ENCODE data around the gene CUZD1. TPM values are rescaled to one million over a fixed set of nuclear protein-coding genes. Genes with fewer than 3 reads are reported as not detected.

The CUZD1 gene
- total RNA-seq, 2 experiments from 2014 or later: 1.8 to 2.1 TPM

- ChIA-PET POLR2A (no interaction called here), CTCF (no interaction called here)
- Mint-ChIP-seq H3K27me3 (peaks cover 18% of the 10 kb centered on the region), H3K9me3 (no peaks in the 10 kb centered on the region), H3K4me3 (no peak overlapping the region), H3K27ac (no peak overlapping the region), H3K4me1 (no peaks in the 10 kb centered on the region), H3K36me3 (ENCODE audit: low read depth) (no peaks in the 10 kb centered on the region)
- no peak for DNase-seq
These were observed 22.5 kb downstream of the CUZD1 start for GRCh38 chr10:122822973-122823690.

GRCh38 chr10:122821808-122822207, 23.8 kb downstream of the CUZD1 start:
- no peaks in the 10 kb centered on the region for H3K4me1 Mint-ChIP-seq
- H3K4me3 Mint-ChIP-seq: no peak overlapping the region
- peaks cover 26% of the 10 kb centered on the region for H3K27me3 Mint-ChIP-seq
- no peaks in the 10 kb centered on the region for H3K9me3 Mint-ChIP-seq
- POLR2A ChIA-PET: no interaction called here
- no peak for DNase-seq
- no peaks in the 10 kb centered on the region for H3K36me3 Mint-ChIP-seq (ENCODE audit: low read depth)
- no peak overlapping the region for H3K27ac Mint-ChIP-seq
- CTCF ChIA-PET: no interaction called here

- Mint-ChIP-seq H3K4me1 (no peaks in the 10 kb centered on the region), H3K9me3 (no peaks in the 10 kb centered on the region), H3K36me3 (ENCODE audit: low read depth) (no peaks in the 10 kb centered on the region), H3K27ac (no peak overlapping the region), H3K4me3 (no peak overlapping the region), H3K27me3 (peaks cover 17% of the 10 kb centered on the region)
- POLR2A ChIA-PET: no interaction called here
- CTCF ChIA-PET: no interaction called here
- DNase-seq: no peak
These were observed 30.2 kb downstream of the CUZD1 start for GRCh38 chr10:122815458-122815857.

GRCh38 chr10:122814493-122814892, 31.2 kb downstream of the CUZD1 start:
- CTCF ChIA-PET: no interaction called here

GRCh38 chr10:122812751-122813150, 32.9 kb downstream of the CUZD1 start:
- Mint-ChIP-seq H3K4me3 (no peak overlapping the region), H3K27ac (no peak overlapping the region), H3K4me1 (no peaks in the 10 kb centered on the region), H3K27me3 (peaks cover 6% of the 10 kb centered on the region), H3K9me3 (no peaks in the 10 kb centered on the region), H3K36me3 (ENCODE audit: low read depth) (no peaks in the 10 kb centered on the region)
- CTCF ChIA-PET: no interaction called here
- POLR2A ChIA-PET: no interaction called here
- DNase-seq: no peak

More at GRCh38 chr10:122814493-122814892, 31.2 kb downstream of the CUZD1 start:
- Mint-ChIP-seq H3K27ac (no peak overlapping the region), H3K4me3 (no peak overlapping the region), H3K36me3 (ENCODE audit: low read depth) (no peaks in the 10 kb centered on the region), H3K9me3 (no peaks in the 10 kb centered on the region), H3K4me1 (no peaks in the 10 kb centered on the region), H3K27me3 (peaks cover 17% of the 10 kb centered on the region)
- no peak for DNase-seq
- POLR2A ChIA-PET: no interaction called here

GRCh38 chr10:122802282-122802681, 43.4 kb downstream of the CUZD1 start:
- no peak for DNase-seq
- Mint-ChIP-seq H3K27ac (no peak overlapping the region), H3K27me3 (no peaks in the 10 kb centered on the region), H3K4me1 (no peaks in the 10 kb centered on the region), H3K9me3 (no peaks in the 10 kb centered on the region), H3K36me3 (ENCODE audit: low read depth) (no peaks in the 10 kb centered on the region), H3K4me3 (no peak overlapping the region)
- POLR2A ChIA-PET: no interaction called here
- CTCF ChIA-PET: no interaction called here

GRCh38 chr10:122798704-122799231, 46.9 kb downstream of the CUZD1 start:
- H3K4me3 Mint-ChIP-seq: no peak overlapping the region
- POLR2A ChIA-PET: no interaction called here
- CTCF ChIA-PET: no interaction called here

GRCh38 chr10:122796796-122797195, 48.9 kb downstream of the CUZD1 start:
- Mint-ChIP-seq H3K9me3 (no peaks in the 10 kb centered on the region), H3K36me3 (ENCODE audit: low read depth) (no peaks in the 10 kb centered on the region), H3K27ac (no peak overlapping the region), H3K27me3 (peaks cover 5% of the 10 kb centered on the region), H3K4me3 (no peak overlapping the region), H3K4me1 (no peaks in the 10 kb centered on the region)
- POLR2A ChIA-PET: no interaction called here
- no peak for DNase-seq
- CTCF ChIA-PET: interaction anchor here (0.6 kb wide), 1 partner anchor 904 kb away, joined by 3 read pairs; no protein-coding TSS in a partner anchor

More at GRCh38 chr10:122798704-122799231, 46.9 kb downstream of the CUZD1 start:
- no peak for DNase-seq
- Mint-ChIP-seq H3K36me3 (ENCODE audit: low read depth) (no peaks in the 10 kb centered on the region), H3K9me3 (no peaks in the 10 kb centered on the region), H3K27me3 (no peaks in the 10 kb centered on the region), H3K27ac (no peak overlapping the region), H3K4me1 (no peaks in the 10 kb centered on the region)

GRCh38 chr10:122795924-122796323, 49.7 kb downstream of the CUZD1 start:
- ChIA-PET POLR2A (no interaction called here), CTCF (no interaction called here)
- H3K4me3 Mint-ChIP-seq: no peak overlapping the region
- no peaks in the 10 kb centered on the region for H3K9me3 Mint-ChIP-seq
- no peaks in the 10 kb centered on the region for H3K4me1 Mint-ChIP-seq
- H3K27ac Mint-ChIP-seq: no peak overlapping the region
- no peak for DNase-seq
- no peaks in the 10 kb centered on the region for H3K36me3 Mint-ChIP-seq (ENCODE audit: low read depth)
- peaks cover 5% of the 10 kb centered on the region for H3K27me3 Mint-ChIP-seq

GRCh38 chr10:122786269-122786668, 59.4 kb downstream of the CUZD1 start:
- H3K4me1 Mint-ChIP-seq: peaks cover 3% of the 10 kb centered on the region
- POLR2A ChIA-PET: no interaction called here
- H3K9me3 Mint-ChIP-seq: no peaks in the 10 kb centered on the region
- no peaks in the 10 kb centered on the region for H3K36me3 Mint-ChIP-seq (ENCODE audit: low read depth)
- CTCF ChIA-PET: no interaction called here
- peaks cover 2% of the 10 kb centered on the region for H3K27me3 Mint-ChIP-seq
- no peak for DNase-seq
- H3K4me3 Mint-ChIP-seq: no peak overlapping the region
- H3K27ac Mint-ChIP-seq: no peak overlapping the region

- Mint-ChIP-seq H3K4me3 (no peak overlapping the region), H3K9me3 (no peaks in the 10 kb centered on the region), H3K27ac (no peak overlapping the region), H3K4me1 (peaks cover 2% of the 10 kb centered on the region), H3K27me3 (peaks cover 6% of the 10 kb centered on the region), H3K36me3 (ENCODE audit: low read depth) (no peaks in the 10 kb centered on the region)
- ChIA-PET CTCF (no interaction called here), POLR2A (no interaction called here)
- DNase-seq: no peak
These were observed 62.7 kb downstream of the CUZD1 start for GRCh38 chr10:122782911-122783310.

Other genes with a start within 250 kb of the CUZD1 start
- gene C10orf120, start 146.0 kb downstream of the CUZD1 start, total RNA-seq: not detected
- 10 to 100 TPM; 11.5 to 12.5 TPM for gene FAM24B, start 33.7 kb upstream of the CUZD1 start, total RNA-seq
- gene FAM24A, start 64.8 kb upstream of the CUZD1 start, total RNA-seq: not detected
- gene C10orf88, start 108.4 kb upstream of the CUZD1 start, total RNA-seq: 10 to 100 TPM; 12.6 to 15.1 TPM
- 1 to 10 TPM; 2.6 to 3.8 TPM for gene PSTK, start 134.5 kb upstream of the CUZD1 start, total RNA-seq
- gene IKZF5, start 162.9 kb upstream of the CUZD1 start, total RNA-seq: 10 to 100 TPM; 16.6 to 18.5 TPM
- gene ACADSB, start 163.1 kb upstream of the CUZD1 start, total RNA-seq: 10 to 100 TPM; 21.2 to 21.7 TPM